Measurements from ENCODE around the gene FAM131B.

FAM131B gene

GRCh38 chr7:143347950-143348349 lies 14.6 kb downstream of the FAM131B start:
- H3K79me2 ChIP-seq (ENCODE audit: low read length): no peaks in the 10 kb centered on the region
- H3K27ac ChIP-seq (ENCODE audit: low read length): no peak overlapping the region
- H3F3A ChIP-seq (ENCODE audit: insufficient read depth, low read length): no peaks in the 10 kb centered on the region
- DNase-seq: no peak
- TF ChIP-seq EZH2 (optimal IDR thresholded peaks at IDR 0.05; ENCODE audit: low read depth, low read length) (no peak), EZH2phosphoT487 (IDR thresholded peaks at IDR 0.05; ENCODE audit: low read length) (no peak), CTCF (IDR thresholded peaks at IDR 0.05; ENCODE audit: low read length) (no peak)
- H3K4me1 ChIP-seq (ENCODE audit: low read length): no peaks in the 10 kb centered on the region
- H2AFZ ChIP-seq (ENCODE audit: low read length): no peak overlapping the region
- no peaks in the 10 kb centered on the region for H3K9me3 ChIP-seq (replicated peaks; ENCODE audit: insufficient read depth, low read length)
- H3K27me3 ChIP-seq (replicated peaks; ENCODE audit: insufficient read depth, low read length): no peaks in the 10 kb centered on the region
- no peaks in the 10 kb centered on the region for H3K9me2 ChIP-seq (replicated peaks; ENCODE audit: insufficient read depth, low read length)
- no peaks in the 10 kb centered on the region for H4K20me1 ChIP-seq (ENCODE audit: insufficient read depth, low read length)
- no peaks in the 10 kb centered on the region for H3K36me3 ChIP-seq (replicated peaks; ENCODE audit: insufficient read depth, low read length)
- no peak overlapping the region for H3K4me2 ChIP-seq (ENCODE audit: low read depth, low read length)
- no peak overlapping the region for H3K9ac ChIP-seq (ENCODE audit: low read length)
- no peak overlapping the region for H3K4me3 ChIP-seq (ENCODE audit: low read length)

- TF ChIP-seq EZH2 (optimal IDR thresholded peaks at IDR 0.05; ENCODE audit: low read depth, low read length) (no peak), EZH2phosphoT487 (IDR thresholded peaks at IDR 0.05; ENCODE audit: low read length) (no peak), CTCF (IDR thresholded peaks at IDR 0.05; ENCODE audit: low read length) (no peak)
- Histone ChIP-seq H3F3A (ENCODE audit: insufficient read depth, low read length) (no peaks in the 10 kb centered on the region), H2AFZ (ENCODE audit: low read length) (no peak overlapping the region), H3K9ac (ENCODE audit: low read length) (no peak overlapping the region), H3K4me2 (ENCODE audit: low read depth, low read length) (no peak overlapping the region), H4K20me1 (ENCODE audit: insufficient read depth, low read length) (no peaks in the 10 kb centered on the region), H3K79me2 (ENCODE audit: low read length) (no peaks in the 10 kb centered on the region), H3K9me3 (replicated peaks; ENCODE audit: insufficient read depth, low read length) (no peaks in the 10 kb centered on the region), H3K4me1 (ENCODE audit: low read length) (no peaks in the 10 kb centered on the region), H3K4me3 (ENCODE audit: low read length) (no peak overlapping the region), H3K27me3 (replicated peaks; ENCODE audit: insufficient read depth, low read length) (no peaks in the 10 kb centered on the region), H3K27ac (ENCODE audit: low read length) (no peak overlapping the region), H3K36me3 (replicated peaks; ENCODE audit: insufficient read depth, low read length) (no peaks in the 10 kb centered on the region), H3K9me2 (replicated peaks; ENCODE audit: insufficient read depth, low read length) (no peaks in the 10 kb centered on the region)
- DNase-seq: no peak
Observed at GRCh38 chr7:143346018-143346417, 16.5 kb downstream of the FAM131B start.

GRCh38 chr7:143345428-143345900 lies 17.0 kb downstream of the FAM131B start:
- no peak overlapping the region for H2AFZ ChIP-seq (ENCODE audit: low read length)
- H3K36me3 ChIP-seq (replicated peaks; ENCODE audit: insufficient read depth, low read length): no peaks in the 10 kb centered on the region
- no peak overlapping the region for H3K27ac ChIP-seq (ENCODE audit: low read length)
- H3K4me2 ChIP-seq (ENCODE audit: low read depth, low read length): no peak overlapping the region
- H3K9ac ChIP-seq (ENCODE audit: low read length): no peak overlapping the region
- H3F3A ChIP-seq (ENCODE audit: insufficient read depth, low read length): no peaks in the 10 kb centered on the region
- DNase-seq: no peak
- H3K9me2 ChIP-seq (replicated peaks; ENCODE audit: insufficient read depth, low read length): no peaks in the 10 kb centered on the region
- H3K9me3 ChIP-seq (replicated peaks; ENCODE audit: insufficient read depth, low read length): no peaks in the 10 kb centered on the region
- no peaks in the 10 kb centered on the region for H3K79me2 ChIP-seq (ENCODE audit: low read length)
- TF ChIP-seq EZH2 (optimal IDR thresholded peaks at IDR 0.05; ENCODE audit: low read depth, low read length) (no peak), EZH2phosphoT487 (IDR thresholded peaks at IDR 0.05; ENCODE audit: low read length) (no peak), CTCF (IDR thresholded peaks at IDR 0.05; ENCODE audit: low read length) (no peak)
- no peaks in the 10 kb centered on the region for H4K20me1 ChIP-seq (ENCODE audit: insufficient read depth, low read length)
- no peaks in the 10 kb centered on the region for H3K4me1 ChIP-seq (ENCODE audit: low read length)
- no peaks in the 10 kb centered on the region for H3K27me3 ChIP-seq (replicated peaks; ENCODE audit: insufficient read depth, low read length)
- no peak overlapping the region for H3K4me3 ChIP-seq (ENCODE audit: low read length)

Data from MM.1S (cell line).